HG03097 (cell line): ENCODE data around the gene CREBBP.

Experiments used
- ATAC-seq: cut with Tn5 transposase; IDR thresholded peaks from one replicate; pipeline ENCODE4 v1.9.1; 2021; ENCODE audit not compliant: unreplicated experiment, low FRiP score

Gene CREBBP

DNA sequence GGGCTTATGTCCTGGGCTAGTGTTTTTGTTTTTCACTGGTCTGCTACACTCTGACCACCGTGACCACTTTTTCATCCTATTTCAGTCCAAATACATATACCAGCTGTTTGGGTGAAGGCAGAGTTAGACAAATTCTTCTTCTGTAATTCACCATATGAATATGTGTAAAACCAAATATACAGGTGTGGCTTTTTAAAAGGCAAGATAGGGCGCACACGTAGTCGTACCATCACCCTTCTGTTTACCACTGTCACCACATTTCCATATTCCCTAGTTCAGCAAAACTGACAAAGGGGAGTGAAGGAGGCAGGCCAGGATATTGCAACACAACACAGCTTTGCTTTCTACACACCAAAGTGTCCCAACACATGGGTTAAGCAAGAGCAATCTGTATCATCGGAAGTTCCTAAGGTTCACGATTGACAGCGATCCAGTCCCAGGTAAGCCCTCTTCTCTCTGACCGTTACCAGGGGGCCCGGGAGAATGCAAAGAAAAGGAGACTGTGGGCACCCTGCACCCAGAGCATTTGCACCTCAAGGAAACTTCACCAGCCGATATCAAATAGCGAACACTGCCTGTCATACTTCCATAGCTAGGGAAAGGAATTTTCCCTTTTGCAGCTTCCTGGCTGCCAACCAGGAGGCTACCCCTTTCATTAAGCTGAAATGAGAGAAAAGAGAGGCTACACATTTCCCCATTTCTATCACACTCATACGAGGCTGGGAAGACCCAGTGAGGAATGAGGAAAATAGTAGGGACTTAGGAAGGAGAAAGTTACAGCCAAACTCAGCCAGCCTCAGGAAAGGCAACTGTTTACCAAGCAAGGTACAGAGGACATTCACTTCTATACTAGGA lies 23.1 kb downstream of the CREBBP start:
- no peak for ATAC-seq

- ATAC-seq = no peak
Observed at GRCh38 chr16:3856367-3857141, 24.0 kb downstream of the CREBBP start.

DNA sequence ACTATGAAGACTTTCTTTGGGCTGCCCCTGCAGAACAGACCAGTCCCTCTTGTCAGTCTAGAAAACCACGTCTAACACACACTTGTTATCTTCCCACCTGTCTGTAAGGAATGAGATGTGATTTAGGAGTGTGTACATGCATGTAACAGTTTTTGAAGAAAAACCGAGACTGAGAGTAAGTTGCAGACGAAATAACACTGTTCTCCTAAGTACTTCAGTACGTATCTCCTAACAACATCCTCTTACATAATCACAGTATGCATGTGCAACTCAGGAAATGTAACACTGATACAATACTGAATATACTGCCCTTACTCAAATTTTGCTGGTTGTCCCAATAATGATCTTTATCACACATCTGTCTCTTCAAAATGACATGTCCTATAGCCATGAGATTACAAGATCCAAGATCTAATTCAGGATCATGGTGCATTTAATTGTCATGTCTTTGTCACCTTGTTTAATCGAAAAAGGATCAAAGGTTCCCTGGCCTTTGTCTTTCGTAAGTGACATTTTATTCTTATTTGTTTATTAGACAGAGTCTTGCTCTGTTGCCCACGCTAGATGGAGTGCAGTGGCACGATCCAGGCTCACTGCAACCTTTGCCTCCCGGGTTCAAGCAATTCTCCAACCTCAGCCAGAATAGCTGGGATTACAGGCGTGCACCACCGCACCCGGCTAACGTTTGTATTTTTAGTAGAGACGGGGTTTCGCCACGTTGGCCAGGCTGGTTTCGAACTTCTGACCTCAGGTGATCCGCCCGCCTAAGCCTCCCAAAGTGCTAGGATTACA lies 25.6 kb downstream of the CREBBP start:
- ATAC-seq = no peak

GRCh38 chr16:3850544-3850899 lies 30.0 kb downstream of the CREBBP start:
- ATAC-seq = no peak

DNA sequence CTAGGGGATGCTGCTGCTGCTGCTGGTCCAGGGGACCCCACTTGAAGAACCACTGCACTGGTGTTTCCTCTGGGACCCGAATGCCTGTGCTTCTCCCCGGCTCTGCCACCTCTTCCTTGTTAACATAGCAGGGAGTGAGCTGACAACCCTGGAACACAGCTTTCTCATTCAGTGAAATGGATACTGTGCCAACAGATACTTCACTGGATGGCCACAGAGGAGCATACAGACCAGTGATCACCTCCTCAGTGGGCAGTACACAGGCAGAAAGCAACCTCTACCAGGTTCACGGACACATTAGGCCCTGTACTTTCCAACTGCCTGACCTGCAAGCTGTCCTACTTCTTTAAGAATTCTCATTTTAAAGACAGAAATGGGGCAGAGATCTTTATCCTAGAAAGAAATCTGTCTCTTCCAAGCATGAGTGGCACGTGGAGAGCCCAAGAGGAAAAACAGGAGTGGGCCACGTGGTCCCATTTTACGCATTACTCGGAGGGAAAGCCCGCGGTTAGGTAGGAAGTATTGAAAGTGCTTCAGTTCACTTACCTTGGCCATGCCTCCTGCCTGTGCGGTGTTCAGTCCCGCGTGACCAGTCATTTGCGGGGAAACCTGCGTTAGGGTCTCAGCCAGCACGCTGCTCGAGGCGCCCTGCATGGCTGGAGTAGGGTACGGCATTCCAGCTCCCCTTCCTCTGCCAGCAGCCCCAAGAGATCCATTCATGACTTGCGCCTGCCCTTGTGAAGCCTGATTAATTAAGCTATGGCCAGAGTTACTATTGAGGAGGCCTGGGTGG lies 30.6 kb downstream of the CREBBP start:
- ATAC-seq = no peak

DNA sequence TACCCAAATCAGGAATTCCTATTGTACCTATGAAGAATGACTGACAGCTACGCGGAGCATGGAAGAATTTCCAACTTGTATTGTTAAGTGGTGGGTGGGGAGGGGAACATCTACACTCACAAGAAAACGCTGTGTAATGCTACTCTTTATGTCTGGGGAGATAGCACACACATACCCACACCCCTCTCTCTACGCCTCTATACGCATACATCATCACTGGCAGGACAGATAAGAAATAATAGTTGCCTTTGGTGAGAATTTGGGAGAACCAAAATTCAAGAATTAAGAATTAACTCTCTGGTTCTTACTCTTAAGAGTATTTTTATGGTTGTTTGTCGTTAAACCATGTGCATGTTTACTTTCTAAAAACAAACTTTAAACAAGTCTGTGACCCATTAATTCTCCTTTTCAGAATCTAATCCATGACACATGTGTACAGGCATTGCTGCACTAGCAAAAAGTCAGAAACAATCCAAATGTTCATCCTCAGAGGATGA lies 33.9 kb downstream of the CREBBP start:
- ATAC-seq = no peak

DNA sequence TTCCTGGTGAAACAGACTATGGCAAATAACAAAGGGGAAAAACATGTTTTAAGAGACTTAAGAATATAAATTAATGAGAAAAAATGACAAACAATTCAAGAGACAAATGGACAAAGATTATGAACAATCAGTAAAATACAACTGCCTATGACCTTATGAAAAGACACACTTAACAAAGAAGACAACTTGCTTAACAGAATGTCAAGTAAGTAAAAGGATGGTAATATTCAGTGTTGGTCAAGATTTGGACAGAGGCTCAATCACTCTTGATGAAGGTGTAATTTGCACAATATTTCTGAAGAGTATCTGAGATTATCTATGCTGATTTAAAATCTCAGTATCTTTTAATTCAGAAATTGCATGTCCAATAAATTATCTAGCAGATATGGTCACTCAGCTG lies 34.4 kb downstream of the CREBBP start:
- ATAC-seq = no peak

GRCh38 chr16:3842994-3843393 lies 37.5 kb downstream of the CREBBP start:
- ATAC-seq = no peak

GRCh38 chr16:3841729-3842508 lies 38.6 kb downstream of the CREBBP start:
- ATAC-seq = no peak

GRCh38 chr16:3839402-3840184 lies 40.9 kb downstream of the CREBBP start:
- no peak for ATAC-seq

- no peak for ATAC-seq
Observed at GRCh38 chr16:3838600-3839401, 41.7 kb downstream of the CREBBP start.

DNA sequence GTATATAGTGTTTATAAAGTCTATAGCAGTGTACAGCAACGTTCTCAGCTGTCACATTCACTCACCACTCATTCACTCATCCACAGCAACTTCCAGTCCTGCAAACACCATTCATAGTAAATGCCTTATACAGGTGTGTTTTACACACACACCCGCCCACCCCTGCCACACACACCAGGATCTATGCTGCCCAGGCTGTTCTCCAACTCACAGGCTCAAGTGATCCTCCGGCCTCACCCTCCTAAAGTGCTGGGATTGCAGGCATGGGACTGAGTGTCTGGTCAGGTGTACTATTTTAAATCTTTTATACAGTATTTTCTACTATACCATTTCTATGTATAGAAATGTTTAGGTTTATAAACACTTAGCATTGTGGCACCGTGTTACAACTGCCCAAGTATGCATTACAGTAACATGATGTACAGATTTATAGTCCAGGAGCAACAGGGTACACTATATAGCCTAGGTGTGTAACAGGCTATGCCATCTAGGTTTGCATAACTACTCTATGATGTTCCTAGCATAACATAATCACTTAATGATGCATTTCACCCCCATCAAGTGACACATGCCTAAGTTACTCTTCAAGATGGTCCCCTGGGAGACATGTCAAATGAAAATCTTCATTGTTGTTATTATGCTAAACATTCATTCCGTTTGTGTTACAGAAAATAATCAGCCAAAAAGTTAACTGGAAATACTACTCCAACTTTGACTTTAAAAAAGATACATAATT lies 42.5 kb downstream of the CREBBP start:
- no peak for ATAC-seq

DNA sequence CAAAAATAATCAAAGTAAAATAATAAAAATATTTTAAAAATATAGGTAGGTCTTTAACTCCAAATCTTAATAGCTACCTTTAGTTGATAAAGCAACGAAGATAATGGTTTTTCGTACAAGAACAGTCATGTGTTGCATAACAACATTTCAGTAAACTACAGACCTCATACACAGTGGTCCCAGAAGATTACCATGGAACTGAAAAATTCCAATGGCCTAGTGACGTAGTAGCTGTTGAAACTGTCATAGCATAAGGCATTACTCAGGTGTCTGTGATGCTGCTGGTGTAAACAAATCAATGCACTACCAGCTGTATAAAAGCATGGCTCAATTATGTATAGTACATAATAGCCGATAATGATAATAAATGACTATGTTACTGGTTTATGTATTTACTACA lies 43.9 kb downstream of the CREBBP start:
- ATAC-seq = no peak

DNA sequence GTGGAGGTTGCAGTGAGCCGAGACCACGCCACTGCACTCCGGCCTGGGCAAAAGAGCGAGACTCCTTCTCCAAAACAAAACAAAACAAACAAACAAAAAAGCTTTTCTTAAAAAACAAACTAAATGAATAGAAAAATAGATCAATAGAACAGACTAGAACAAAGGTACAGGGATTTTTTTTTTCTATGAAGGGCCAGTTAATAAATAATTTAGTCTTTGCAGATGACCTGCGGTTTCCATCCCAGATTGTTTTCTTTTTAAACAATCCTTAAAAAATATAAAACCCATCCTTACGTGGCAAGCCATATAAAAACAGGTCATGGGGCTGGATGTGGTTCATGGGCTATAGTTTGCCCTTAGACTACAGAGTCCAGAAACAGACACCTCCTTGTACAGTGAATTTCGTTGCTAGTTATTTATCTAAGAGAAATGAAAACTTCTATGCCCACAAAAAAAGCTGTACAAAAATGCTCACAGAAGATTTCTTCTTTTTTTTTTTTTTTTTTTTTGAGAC lies 45.4 kb downstream of the CREBBP start:
- no peak for ATAC-seq

DNA sequence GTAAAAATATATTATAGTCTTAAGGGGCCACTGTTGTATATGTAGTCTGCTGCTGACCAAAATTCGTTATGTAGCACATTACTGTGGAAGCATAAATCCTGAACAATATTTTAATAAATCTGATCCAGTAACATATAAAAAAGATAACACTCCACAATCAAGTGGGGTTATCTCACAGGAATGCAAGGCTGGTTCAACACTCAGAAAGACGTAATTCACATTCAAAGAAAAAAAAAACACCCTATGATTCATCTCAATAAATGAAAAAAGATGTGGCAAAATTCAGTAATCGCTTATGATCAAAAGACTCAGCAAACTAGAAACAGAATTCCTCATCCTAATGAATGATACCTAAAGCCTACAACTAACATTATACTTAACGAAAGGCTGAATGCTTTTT lies 47.8 kb downstream of the CREBBP start:
- no peak for ATAC-seq

DNA sequence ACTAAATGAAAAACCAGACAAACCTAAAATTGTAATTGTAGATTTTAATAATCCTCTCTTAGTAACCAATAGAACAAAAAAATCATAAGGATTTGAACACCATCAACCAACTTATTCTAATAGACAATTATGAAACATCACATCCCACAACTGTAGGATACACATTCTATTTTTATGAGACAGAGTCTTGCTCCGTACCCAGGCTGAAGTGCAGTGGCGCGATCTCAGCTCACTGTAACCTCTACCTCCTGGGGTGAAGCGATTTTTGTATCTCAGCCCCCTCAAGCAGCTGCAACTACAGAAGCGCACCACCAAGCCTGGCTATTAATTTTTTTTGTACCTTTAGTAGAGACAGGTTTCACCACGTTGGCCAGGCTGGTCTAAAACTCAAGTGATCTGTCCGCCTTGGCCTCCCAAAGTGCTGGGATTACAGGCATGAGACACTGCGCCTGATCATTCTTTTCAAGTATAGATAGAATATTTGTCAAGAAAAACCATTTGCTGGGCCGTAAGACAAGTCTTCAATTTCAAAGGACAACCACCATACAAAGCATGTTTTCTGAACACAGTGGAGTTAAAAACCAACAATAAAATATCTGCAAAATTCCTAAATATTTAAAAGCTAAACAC lies 49.8 kb downstream of the CREBBP start:
- no peak for ATAC-seq
